HepG2 (cell line): Measurements from ENCODE around the gene EXOC3L4. TPM values are rescaled to one million over a fixed set of nuclear protein-coding genes. Genes with fewer than 3 reads are reported as not detected.

Source experiments
- ATAC-seq: fragments of 200-7000 bp; cut with Tn5 transposase; 3 replicates; pipeline ENCODE4 v1.9.1; 2020; ENCODE audit warnings: mild to moderate bottlenecking, moderate library complexity
- BruUV-seq: library from RNA; stranded (reverse); fragments of 400-500 nt; replicated peaks from 2 replicates; lab custom pipeline; 2021; lab: Mats Ljungman, UMichigan
- CTCF ChIA-PET: fragments of 300-600 bp; formaldehyde crosslinking; extraction: SDS; loops from one replicate; lab custom pipeline; 2021; ENCODE audit warnings: low total read pairs, inconsistent platforms, low intra/inter-chr PET ratio; lab: Yijun Ruan, JAX
- POLR2A ChIA-PET: fragments of 350-600 bp; sonication (Branson Sonifier 250); formaldehyde crosslinking; loops from one replicate; lab custom pipeline; 2020; ENCODE audit warnings: antibody characterized with exemption, inconsistent platforms; lab: Yijun Ruan, JAX
- DNase-seq: peaks from one replicate; pipeline ENCODE4 v3.0.0-alpha.2; 2015; ENCODE audit warnings: low spot score
- FAIRE-seq: peaks from 3 replicates; lab custom pipeline; 2011; peaks lifted over from hg19 to GRCh38; lab: Jason Lieb, UNC
- H2AFZ ChIP-seq: one replicate; pipeline ENCODE4 v1.6.1; 2011; ENCODE audit warnings: low read length, inconsistent platforms
- H3K27ac ChIP-seq: fragments of 300-600 bp; 3 replicates; pipeline ENCODE4 v1.8.0; 2011; ENCODE audit warnings: mixed run types, mild to moderate bottlenecking, mixed read lengths, low read length, inconsistent platforms; ENCODE audit not compliant: insufficient read depth; ENCODE audit errors: extremely low read length
- H3K27me3 ChIP-seq, 2 experiments: fragments of 200-600 bp in 1 of 2; 2 replicates in 1 of 2; 3 replicates in 1 of 2; pipeline versions ENCODE4 v1.6.0 to v1.8.0; 2011; ENCODE audit warnings: low read length in 2 of 2, mild to moderate bottlenecking in 2 of 2, moderate library complexity in 2 of 2, inconsistent platforms in 1 of 2; ENCODE audit not compliant: insufficient read depth in 2 of 2, control insufficient read depth in 1 of 2
- H3K36me3 ChIP-seq, 2 experiments: fragments of 200-600 bp in 1 of 2; replicated peaks in 1 of 2; 2 replicates in 1 of 2; 3 replicates in 1 of 2; pipeline versions ENCODE4 v1.5.1 to v1.8.0; 2011; ENCODE audit warnings: low read length in 2 of 2, inconsistent platforms in 1 of 2; ENCODE audit not compliant: insufficient read depth in 2 of 2, control insufficient read depth in 1 of 2
- H3K4me1 ChIP-seq: 2 replicates; pipeline ENCODE4 v1.5.1; 2012; ENCODE audit warnings: low read length, inconsistent platforms; ENCODE audit not compliant: insufficient read depth
- H3K4me2 ChIP-seq: 2 replicates; pipeline ENCODE4 v1.6.0; 2011; ENCODE audit warnings: low read depth, low read length, inconsistent platforms
- H3K4me3 ChIP-seq, 3 experiments: fragments of 200-600 bp in 1 of 3; sonication (generic), shearing (Covaris generic) in 1 of 3; replicated peaks in 1 of 3; 2 replicates each; pipeline ENCODE4 v1.5.1; 2011 to 2016; ENCODE audit warnings: low read length in 3 of 3, inconsistent platforms in 2 of 3, low read depth in 2 of 3, mild to moderate bottlenecking in 2 of 3, control low read depth in 1 of 3, mixed read lengths in 1 of 3; ENCODE audit not compliant: insufficient read depth in 1 of 3
- H3K79me2 ChIP-seq: one replicate; pipeline ENCODE4 v1.6.1; 2011; ENCODE audit warnings: low read length, inconsistent platforms; ENCODE audit not compliant: insufficient read depth
- H3K9ac ChIP-seq: 2 replicates; pipeline ENCODE4 v1.6.0; 2011; ENCODE audit warnings: mild to moderate bottlenecking, low read depth, low read length, inconsistent platforms; ENCODE audit not compliant: insufficient read depth
- H3K9me3 ChIP-seq: 2 replicates; pipeline ENCODE4 v1.5.1; 2012; ENCODE audit warnings: mild to moderate bottlenecking, low read length
- H4K20me1 ChIP-seq: 2 replicates; pipeline ENCODE4 v1.6.0; 2011; ENCODE audit warnings: inconsistent platforms, mild to moderate bottlenecking, low read length, moderate library complexity; ENCODE audit not compliant: insufficient read depth
- KAT7 ChIP-seq: IDR thresholded peaks from 2 replicates; pipeline ENCODE4 v1.6.1; 2018; ENCODE audit warnings: borderline replicate concordance, missing compliant biosample characterization
- MAFK ChIP-seq, 2 experiments: IDR thresholded peaks in 1 of 2; conservative IDR thresholded peaks in 1 of 2; 2 replicates each; pipeline ENCODE4 v1.6.1; 2011; ENCODE audit warnings: improper control_type of control experiment in 2 of 2, low read length in 2 of 2
- WGBS: methylation state at CpG from one replicate; pipeline ENCODE4 v1.1.6; 2017; ENCODE audit warnings: low lambda C conversion rate; 5-methylcytosine and 5-hydroxymethylcytosine counted together
- in situ Hi-C: cut with HindIII; loops from 2 replicates; pipeline ENCODE4 v1.10.0; 2017; ENCODE audit warnings: low pct_unique_long_range_greater_than_20kb; ENCODE audit not compliant: extremely low pct_ligation_motif_present
- intact Hi-C: fragments of 100-400 bp; cut with micrococcal nuclease; formaldehyde crosslinking; loops from one replicate; pipeline ENCODE4 v1.10.0; 2022; ENCODE audit not compliant: unreplicated experiment
- polyA plus RNA-seq, 8 experiments: library from polyadenylated mRNA; depleted of rRNA in 3 of 8; stranded (reverse) in 7 of 8; unstranded in 1 of 8; fragments of >200 nt; fragmentation: Illumina TruSeq in 4 of 8; extraction: Trizol in 4 of 8; gene quantifications; 2 replicates each; pipeline versions ENCODE4 v1.2.1 to v1.2.3, GENCODE V29; 2011 to 2016; ENCODE audit warnings: low read depth in 4 of 8, missing spikeins in 1 of 8, mixed read lengths in 1 of 8; ENCODE audit not compliant: insufficient read depth in 1 of 8
- total RNA-seq, 5 experiments: library from RNA; depleted of rRNA; stranded (reverse); fragments of >200 nt; fragmentation: Illumina TruSeq; extraction: Trizol; gene quantifications; 2 replicates each; pipeline ENCODE4 v1.2.3, GENCODE V29; 2016; ENCODE audit warnings: low read depth in 1 of 5
- TF ChIP-seq, protein P1 (sequence below): sonication (generic); formaldehyde crosslinking; IDR thresholded peaks from 2 replicates; pipeline ENCODE4 v1.5.0; 2020; ENCODE audit warnings: mild to moderate bottlenecking, missing genetic modification reagents

The EXOC3L4 gene
- total and polyA plus RNA-seq, 2 of the 13 experiments (the other 11 are each of a cell fraction or from before 2014, with no cell fraction given), result 11.8 to 27.0 TPM

DNA sequence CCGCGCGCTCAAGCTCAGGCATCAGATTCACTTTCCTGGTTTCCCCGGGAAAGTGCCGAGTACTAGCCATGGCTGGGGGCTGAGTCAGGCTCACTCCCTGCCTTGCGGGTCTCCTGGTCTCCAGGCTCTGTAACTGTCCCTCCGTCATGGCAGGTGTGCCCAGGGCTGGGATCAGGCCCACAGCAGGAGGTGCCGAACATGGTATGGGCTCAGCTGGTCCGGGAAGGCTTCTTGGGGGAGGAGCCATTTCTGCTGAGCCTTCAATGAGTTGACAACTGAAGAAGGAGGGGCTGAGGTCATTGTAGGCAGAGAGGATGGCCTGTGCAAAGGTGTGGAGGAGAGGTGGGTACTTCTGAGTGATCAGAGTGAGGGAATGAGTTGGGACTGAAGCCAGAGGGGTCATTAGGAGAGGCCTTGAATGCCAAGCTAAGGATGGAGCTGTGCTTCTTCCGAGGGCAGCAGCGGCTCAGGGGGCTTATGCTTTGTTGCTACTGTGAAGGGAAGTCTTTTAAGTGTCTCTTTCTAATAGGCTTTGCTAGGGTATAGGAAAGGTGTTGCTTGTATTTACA, 769 bp downstream of the EXOC3L4 start (continued):
- TF ChIP-seq, protein P1, sequence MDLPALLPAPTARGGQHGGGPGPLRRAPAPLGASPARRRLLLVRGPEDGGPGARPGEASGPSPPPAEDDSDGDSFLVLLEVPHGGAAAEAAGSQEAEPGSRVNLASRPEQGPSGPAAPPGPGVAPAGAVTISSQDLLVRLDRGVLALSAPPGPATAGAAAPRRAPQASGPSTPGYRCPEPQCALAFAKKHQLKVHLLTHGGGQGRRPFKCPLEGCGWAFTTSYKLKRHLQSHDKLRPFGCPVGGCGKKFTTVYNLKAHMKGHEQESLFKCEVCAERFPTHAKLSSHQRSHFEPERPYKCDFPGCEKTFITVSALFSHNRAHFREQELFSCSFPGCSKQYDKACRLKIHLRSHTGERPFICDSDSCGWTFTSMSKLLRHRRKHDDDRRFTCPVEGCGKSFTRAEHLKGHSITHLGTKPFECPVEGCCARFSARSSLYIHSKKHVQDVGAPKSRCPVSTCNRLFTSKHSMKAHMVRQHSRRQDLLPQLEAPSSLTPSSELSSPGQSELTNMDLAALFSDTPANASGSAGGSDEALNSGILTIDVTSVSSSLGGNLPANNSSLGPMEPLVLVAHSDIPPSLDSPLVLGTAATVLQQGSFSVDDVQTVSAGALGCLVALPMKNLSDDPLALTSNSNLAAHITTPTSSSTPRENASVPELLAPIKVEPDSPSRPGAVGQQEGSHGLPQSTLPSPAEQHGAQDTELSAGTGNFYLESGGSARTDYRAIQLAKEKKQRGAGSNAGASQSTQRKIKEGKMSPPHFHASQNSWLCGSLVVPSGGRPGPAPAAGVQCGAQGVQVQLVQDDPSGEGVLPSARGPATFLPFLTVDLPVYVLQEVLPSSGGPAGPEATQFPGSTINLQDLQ (CRISPR knock-in tag), result no peak

- ATAC-seq (no peak), FAIRE-seq (no peak), DNase-seq (no peak)
- in situ Hi-C loops (no loop called here), intact Hi-C loops (no loop called here)
- no peak overlapping the region for H2AFZ ChIP-seq
- 86% methylated on average over 4 of the region's 4 CpGs for WGBS
- TF ChIP-seq MAFK (conservative IDR thresholded peaks at IDR 0.05 in 1 of 2, IDR thresholded peaks at IDR 0.05 in 1 of 2; ENCODE audit: low read length in 2 of 2) (peak; percentile 34 to 57; a peak in 3 of 4 replicates), KAT7 (CRISPR knock-in tag) (no peak)
- H3K36me3 ChIP-seq, result no peaks in the 10 kb centered on the region
- CTCF ChIA-PET, result no interaction called here
- no TSS peak for BruUV-seq
- H3K79me2 ChIP-seq, result peaks cover 26% of the 10 kb centered on the region
- no peaks in the 10 kb centered on the region for H3K9me3 ChIP-seq
- no peak overlapping the region for H3K27ac ChIP-seq
- H3K4me3 ChIP-seq, result peak overlapping the region in 2 of 3 experiments; percentile 86 to 94; a peak in 1 of 6 replicates
- POLR2A ChIA-PET, result interaction anchor here (0.6 to 1.6 kb wide), 3 partner anchors 9 to 44 kb away, joined by 3 to 5 read pairs (median 4); no protein-coding TSS in a partner anchor
- no peak overlapping the region for H3K9ac ChIP-seq
- peaks cover 85% of the 10 kb centered on the region for H3K4me1 ChIP-seq
- H4K20me1 ChIP-seq, result peaks cover 4% of the 10 kb centered on the region; the same call in 1 of the 2 replicates
- H3K27me3 ChIP-seq, result no peaks in the 10 kb centered on the region; a peak in 1 of 5 replicates
- H3K4me2 ChIP-seq, result peak overlapping the region; percentile 96; the same call in 1 of the 2 replicates
Observed at GRCh38 chr14:103096387-103096786, 1.9 kb downstream of the EXOC3L4 start.
